H1 (cell line): ENCODE results near the gene INAFM2. TPM values are rescaled to one million over a fixed set of nuclear protein-coding genes. Genes with fewer than 3 reads are reported as not detected.

ENCODE experiments used
- CTCF ChIA-PET: fragments of 300-600 bp; sonication (Branson Sonifier 250); formaldehyde crosslinking; loops from one replicate; lab custom pipeline; 2021; ENCODE audit not compliant: partially characterized antibody; lab: Charles Lee
- POLR2A ChIA-PET: fragments of 300-600 bp; sonication (Branson Sonifier 250); formaldehyde crosslinking; loops from one replicate; lab custom pipeline; 2021; ENCODE audit warnings: inconsistent platforms; ENCODE audit not compliant: partially characterized antibody; lab: Charles Lee
- DNase-seq, 2 experiments: peaks; one replicate each; pipeline versions ENCODE4 v3.0.0 to v3.0.0-alpha.2; 2010 to 2022; ENCODE audit warnings: low spot score in 2 of 2, low read depth in 1 of 2, mixed read lengths in 1 of 2
- FAIRE-seq: peaks from 2 replicates; lab custom pipeline; 2011; peaks lifted over from hg19 to GRCh38; lab: Jason Lieb, UNC
- H2AFZ ChIP-seq: 2 replicates; pipeline ENCODE4 v1.8.1; 2012; ENCODE audit warnings: low read length, inconsistent platforms
- H2AK5ac ChIP-seq: 2 replicates; pipeline ENCODE4 v1.6.1; 2013; ENCODE audit warnings: low read depth, low read length
- H2BK120ac ChIP-seq: replicated peaks from 2 replicates; pipeline ENCODE3; 2013; ENCODE audit warnings: low read depth, low read length, inconsistent platforms
- H2BK12ac ChIP-seq: 2 replicates; pipeline ENCODE4 v1.6.1; 2013; ENCODE audit warnings: low read depth, low read length
- H2BK15ac ChIP-seq: 2 replicates; pipeline ENCODE4 v1.6.1; 2013; ENCODE audit warnings: low read length
- H2BK20ac ChIP-seq: 2 replicates; pipeline ENCODE4 v1.6.1; 2013; ENCODE audit warnings: low read length
- H2BK5ac ChIP-seq: 2 replicates; pipeline ENCODE4 v1.6.1; 2013; ENCODE audit warnings: low read depth, low read length
- H3K14ac ChIP-seq: 2 replicates; pipeline ENCODE4 v1.6.1; 2013; ENCODE audit warnings: inconsistent platforms; ENCODE audit not compliant: insufficient read length
- H3K18ac ChIP-seq: 2 replicates; pipeline ENCODE4 v1.6.1; 2013; ENCODE audit warnings: low read length; ENCODE audit errors: extremely low read depth
- H3K23ac ChIP-seq: 2 replicates; pipeline ENCODE4 v1.6.1; 2013; ENCODE audit warnings: inconsistent platforms; ENCODE audit not compliant: insufficient read length
- H3K23me2 ChIP-seq: 2 replicates; pipeline ENCODE4 v1.6.1; 2013; ENCODE audit warnings: low read depth, low read length
- H3K27ac ChIP-seq: 2 replicates; pipeline ENCODE4 v1.6.1; 2011; ENCODE audit warnings: low read depth, low read length, inconsistent platforms
- H3K27me3 ChIP-seq, 4 experiments: replicated peaks in 1 of 4; 1 replicate in 1 of 4; 2 replicates in 3 of 4; pipeline versions ENCODE4 v1.6.1 to v1.8.1; 2011 to 2013; ENCODE audit warnings: low read length in 3 of 4, mild to moderate bottlenecking in 3 of 4, inconsistent platforms in 2 of 4, mixed read lengths in 2 of 4, moderate library complexity in 1 of 4; ENCODE audit not compliant: control insufficient read depth in 3 of 4, insufficient read depth in 3 of 4; ENCODE audit errors: extremely low read depth in 1 of 4
- H3K36me3 ChIP-seq, 4 experiments: 2 replicates each; pipeline versions ENCODE4 v1.6.1 to v1.8.1; 2011 to 2013; ENCODE audit warnings: mild to moderate bottlenecking in 4 of 4, low read length in 3 of 4, moderate library complexity in 2 of 4, control low read depth in 1 of 4, inconsistent platforms in 1 of 4; ENCODE audit not compliant: insufficient read depth in 4 of 4, control insufficient read depth in 2 of 4
- H3K4ac ChIP-seq: replicated peaks from 2 replicates; pipeline ENCODE3; 2013; ENCODE audit warnings: low read length, low read depth, mixed read lengths, inconsistent platforms; ENCODE audit not compliant: insufficient read length
- H3K4me1 ChIP-seq, 4 experiments: replicated peaks in 1 of 4; 1 replicate in 1 of 4; 2 replicates in 3 of 4; pipeline versions ENCODE4 v1.6.1 to v1.8.1; 2011 to 2013; ENCODE audit warnings: low read length in 3 of 4, inconsistent platforms in 2 of 4, mixed read lengths in 1 of 4; ENCODE audit not compliant: insufficient read depth in 4 of 4, control insufficient read depth in 3 of 4
- H3K4me2 ChIP-seq, 2 experiments: 2 replicates each; pipeline versions ENCODE4 v1.6.1 to v1.8.1; 2011 to 2013; ENCODE audit warnings: low read depth in 2 of 2, low read length in 2 of 2, control low read depth in 1 of 2, inconsistent platforms in 1 of 2, mild to moderate bottlenecking in 1 of 2; ENCODE audit not compliant: insufficient read depth in 1 of 2
- H3K4me3 ChIP-seq, 4 experiments: fragments of 200-600, 300-600 bp in 1 of 4; sonication (generic), shearing (Covaris generic), sonication (Bioruptor Twin) in 1 of 4; 2 replicates each; pipeline versions ENCODE4 v1.5.1 to v1.8.1; 2011 to 2016; ENCODE audit warnings: low read length in 4 of 4, low read depth in 3 of 4, control low read depth in 2 of 4, inconsistent platforms in 2 of 4, mild to moderate bottlenecking in 2 of 4, mixed read lengths in 1 of 4, moderate library complexity in 1 of 4; ENCODE audit not compliant: insufficient read depth in 2 of 4; ENCODE audit errors: extremely low read depth in 1 of 4
- H3K56ac ChIP-seq: replicated peaks from 2 replicates; pipeline ENCODE3; 2013; ENCODE audit warnings: low read depth, mild to moderate bottlenecking, mixed read lengths, low read length, inconsistent platforms; ENCODE audit not compliant: insufficient read length
- H3K79me1 ChIP-seq: 2 replicates; pipeline ENCODE4 v1.6.1; 2013; ENCODE audit warnings: low read depth, low read length, control low read depth
- H3K79me2 ChIP-seq, 2 experiments: 2 replicates each; pipeline versions ENCODE4 v1.6.1 to v1.8.1; 2012 to 2013; ENCODE audit warnings: low read length in 2 of 2, mild to moderate bottlenecking in 2 of 2, inconsistent platforms in 1 of 2; ENCODE audit not compliant: insufficient read depth in 2 of 2, control insufficient read depth in 1 of 2
- H3K9ac ChIP-seq, 4 experiments: replicated peaks in 1 of 4; 1 replicate in 1 of 4; 2 replicates in 3 of 4; pipeline versions ENCODE4 v1.6.1 to v1.8.1; 2011 to 2013; ENCODE audit warnings: low read depth in 3 of 4, low read length in 3 of 4, control low read depth in 2 of 4, mild to moderate bottlenecking in 2 of 4, moderate library complexity in 2 of 4, inconsistent platforms in 1 of 4; ENCODE audit errors: extremely low read depth in 1 of 4
- H3K9me3 ChIP-seq, 2 experiments: 2 replicates each; pipeline versions ENCODE4 v1.6.1 to v1.8.1; 2012 to 2013; ENCODE audit warnings: mild to moderate bottlenecking in 2 of 2, moderate library complexity in 2 of 2, control low read depth in 1 of 2, inconsistent platforms in 1 of 2, low read depth in 1 of 2, low read length in 1 of 2, mixed read lengths in 1 of 2; ENCODE audit not compliant: insufficient read depth in 2 of 2
- H4K20me1 ChIP-seq, 2 experiments: replicated peaks in 1 of 2; 2 replicates each; pipeline versions ENCODE3 to v1.8.1; 2011 to 2013; ENCODE audit warnings: inconsistent platforms in 2 of 2, low read length in 2 of 2, mild to moderate bottlenecking in 1 of 2; ENCODE audit not compliant: insufficient read depth in 2 of 2, control insufficient read depth in 1 of 2
- H4K5ac ChIP-seq: 2 replicates; pipeline ENCODE4 v1.6.1; 2013; ENCODE audit warnings: low read length, low read depth, mixed read lengths, inconsistent platforms; ENCODE audit not compliant: insufficient read length
- H4K8ac ChIP-seq: 2 replicates; pipeline ENCODE4 v1.8.0; 2013; ENCODE audit warnings: mild to moderate bottlenecking, moderate library complexity, low read length, inconsistent platforms; ENCODE audit not compliant: insufficient read depth; ENCODE audit errors: extremely low read depth
- H4K91ac ChIP-seq: replicated peaks from 2 replicates; pipeline ENCODE3; 2013; ENCODE audit warnings: low read length, mixed read lengths, inconsistent platforms; ENCODE audit not compliant: insufficient read length
- CBX5 ChIP-seq: fragments of 300-800, 300-1000 bp; sonication (generic); IDR thresholded peaks from 2 replicates; pipeline ENCODE4 v1.7.1; 2016; ENCODE audit warnings: antibody characterized with exemption, low read length, low read depth
- WGBS, 2 experiments: shearing (Covaris generic) in 1 of 2; methylation state at CpG; one replicate each; pipeline versions ENCODE4 v1.1.6 to v1.1.7; 2013 to 2015; ENCODE audit warnings: low lambda C conversion rate in 2 of 2, mixed read lengths in 2 of 2, inconsistent platforms in 1 of 2, low coverage in 1 of 2, missing lambda C conversion rate in 1 of 2; ENCODE audit not compliant: insufficient replicate concordance in 2 of 2, insufficient coverage in 1 of 2, insufficient read length in 1 of 2; ENCODE audit errors: extremely low coverage in 1 of 2, missing lambda C conversion rate in 1 of 2; 5-methylcytosine and 5-hydroxymethylcytosine counted together
- polyA plus RNA-seq, 7 experiments: library from polyadenylated mRNA; depleted of rRNA in 3 of 7; stranded (reverse) in 5 of 7; unstranded in 2 of 7; fragments of >200 nt in 5 of 7; fragments of 200-250 nt in 2 of 7; gene quantifications; 1 replicate in 5 of 7; 2 replicates in 1 of 7; 4 replicates in 1 of 7; pipeline versions ENCODE4 v1.2.1 to v1.2.3, GENCODE V29; 2011 to 2013; ENCODE audit warnings: missing spikeins in 2 of 7, mixed read lengths in 2 of 7
- total RNA-seq: library from RNA; stranded (reverse); fragmentation: NEBNext Ultra II Directional; extraction: Animal tissue kit (Norgen Biotek cat#: 25700); gene quantifications from 2 replicates; pipeline ENCODE4 v1.2.1, GENCODE V29; 2021

The INAFM2 gene
- total and polyA plus RNA-seq, 2 of the 8 experiments (the other 6 are each of a cell fraction or from before 2014, with no cell fraction given): 15.3 to 35.1 TPM

DNA sequence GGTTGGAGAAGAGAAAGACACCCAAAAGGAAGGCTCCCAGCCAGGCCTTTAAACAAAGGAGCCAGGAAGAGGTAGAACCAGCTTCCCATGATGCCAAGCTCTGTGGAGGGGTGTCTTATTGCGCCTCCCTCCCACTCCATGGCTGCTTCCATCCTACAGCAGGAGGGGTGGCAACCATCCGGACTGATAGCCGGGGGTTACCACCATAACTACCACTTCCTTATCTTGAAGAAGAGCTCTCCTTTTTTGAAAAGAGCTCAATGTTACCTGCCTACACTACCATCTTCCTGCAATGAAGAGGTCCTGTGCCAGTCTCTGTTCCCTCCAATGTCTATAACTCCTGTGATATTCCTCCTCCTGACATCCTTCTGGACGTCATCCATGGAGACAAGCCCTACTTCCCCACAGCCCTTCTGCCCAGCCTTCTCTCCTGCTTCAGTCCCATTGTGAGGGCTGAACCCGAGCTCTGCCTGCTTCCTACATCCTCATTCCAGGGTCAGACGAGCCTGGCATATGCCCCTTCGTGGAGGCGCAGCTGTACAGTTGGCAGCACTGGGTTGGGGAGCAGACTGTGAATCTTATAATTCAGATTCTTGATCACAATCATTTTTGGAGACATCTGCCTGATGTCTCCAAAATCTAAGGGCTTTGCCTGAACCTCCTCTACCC, 8.8 kb downstream of the INAFM2 start:
- no peak overlapping the region for H3K4me3 ChIP-seq
- CTCF ChIA-PET: interaction anchor here (0.5 to 21.1 kb wide), 10 partner anchors 9 to 526 kb away, joined by 3 to 295 read pairs (median 3); no protein-coding TSS in a partner anchor
- H3K27ac ChIP-seq: no peak overlapping the region
- H3K9ac ChIP-seq: no peak overlapping the region
- no peak overlapping the region for H3K56ac ChIP-seq
- H4K5ac ChIP-seq: no peak overlapping the region
- no peak for DNase-seq
- TF ChIP-seq CBX5: no peak
- H3K23me2 ChIP-seq: no peaks in the 10 kb centered on the region; the same call in 1 of the 2 replicates
- H4K91ac ChIP-seq: no peak overlapping the region
- H2BK12ac ChIP-seq: no peak overlapping the region
- H3K79me1 ChIP-seq: no peaks in the 10 kb centered on the region
- H3K79me2 ChIP-seq: no peaks in the 10 kb centered on the region
- no peak overlapping the region for H2BK20ac ChIP-seq
- H2BK5ac ChIP-seq: no peak overlapping the region
- 76% methylated on average over 8 of the region's 8 CpGs; no CpG with 5 or more reads in 1 of the 2 experiments for WGBS, 2 experiments
- H3K18ac ChIP-seq: no peak overlapping the region
- no peak overlapping the region for H2AK5ac ChIP-seq
- H3K23ac ChIP-seq: no peak overlapping the region
- peaks cover 14 to 35% (median 27%) of the 10 kb centered on the region in 4 experiments for H3K4me1 ChIP-seq
- H3K27me3 ChIP-seq: no peaks in the 10 kb centered on the region
- H3K4me2 ChIP-seq: no peak overlapping the region
- no peak for FAIRE-seq
- H2BK120ac ChIP-seq: no peak overlapping the region
- POLR2A ChIA-PET: interaction anchor here (1.0 to 1.9 kb wide), 2 partner anchors 9 to 55 kb away, joined by 3 to 8 read pairs; partner anchors contain the start of gene INAFM2
- no peak overlapping the region for H4K8ac ChIP-seq
- H3K4ac ChIP-seq: no peak overlapping the region
- H3K36me3 ChIP-seq: peaks cover 0 to 7% (median 0%) of the 10 kb centered on the region in 4 experiments; a peak in 3 of 8 replicates
- H4K20me1 ChIP-seq: no peaks in the 10 kb centered on the region
- no peak overlapping the region for H3K14ac ChIP-seq
- H2BK15ac ChIP-seq: no peak overlapping the region
- no peak overlapping the region for H2AFZ ChIP-seq
- H3K9me3 ChIP-seq: no peaks in the 10 kb centered on the region; a peak in 1 of 4 replicates
